ENCODE results near the gene NDC1. TPM values are rescaled to one million over a fixed set of nuclear protein-coding genes. Genes with fewer than 3 reads are reported as not detected.

Gene NDC1
- total and polyA plus RNA-seq, 12 donors, result 2.0 to 8.0 (median 5.7) TPM

DNA sequence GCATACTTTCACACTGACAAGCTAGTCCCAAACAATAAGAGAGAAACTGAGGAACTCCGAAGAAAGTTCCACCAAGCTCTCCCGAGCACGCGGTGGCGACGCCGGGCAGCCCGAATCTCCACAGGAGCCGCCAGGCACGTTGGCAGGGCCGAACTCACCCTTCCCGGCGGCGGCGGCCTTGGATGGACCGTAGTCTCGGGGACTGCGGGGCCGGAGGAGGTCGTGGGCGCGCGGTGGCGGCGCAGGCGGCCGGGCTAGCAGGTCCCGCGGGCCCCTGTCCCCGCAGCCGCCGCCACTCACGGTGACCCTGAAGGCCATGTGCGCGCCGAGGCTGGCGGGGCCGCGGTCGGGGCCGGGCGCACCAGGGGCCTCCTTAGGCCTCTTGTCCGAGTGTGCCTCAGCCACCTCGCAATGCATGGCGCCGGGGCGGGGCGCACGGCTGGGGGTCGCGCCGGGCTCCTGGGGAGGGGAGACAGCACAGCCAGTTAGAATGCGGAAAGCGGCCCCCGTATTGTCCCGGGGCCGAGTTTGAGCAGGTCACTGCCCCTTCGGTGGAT lies 100.4 kb downstream of the NDC1 start:
- peak in 1 of 2 donors; percentile 21 for DNase-seq

DNA sequence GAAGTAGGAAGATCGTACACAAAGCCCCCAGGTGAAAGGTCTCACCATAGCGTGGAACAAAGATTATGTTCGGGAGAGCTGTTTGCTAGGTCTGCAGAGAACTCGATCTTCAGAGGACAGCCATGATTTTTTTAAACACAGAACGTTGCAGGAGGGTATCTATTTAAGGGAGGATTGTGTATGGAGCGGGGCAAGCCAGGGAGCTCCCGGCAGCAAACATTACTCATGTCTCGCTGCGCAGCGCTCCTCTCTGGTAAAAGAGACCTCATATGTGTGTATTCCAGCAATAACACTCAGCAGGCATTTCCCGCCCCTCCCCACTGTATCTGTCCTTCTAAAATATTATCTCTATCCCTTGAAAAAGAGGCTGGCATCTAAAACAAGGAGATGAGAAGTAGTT lies 101.8 kb downstream of the NDC1 start:
- TF ChIP-seq, protein P1, sequence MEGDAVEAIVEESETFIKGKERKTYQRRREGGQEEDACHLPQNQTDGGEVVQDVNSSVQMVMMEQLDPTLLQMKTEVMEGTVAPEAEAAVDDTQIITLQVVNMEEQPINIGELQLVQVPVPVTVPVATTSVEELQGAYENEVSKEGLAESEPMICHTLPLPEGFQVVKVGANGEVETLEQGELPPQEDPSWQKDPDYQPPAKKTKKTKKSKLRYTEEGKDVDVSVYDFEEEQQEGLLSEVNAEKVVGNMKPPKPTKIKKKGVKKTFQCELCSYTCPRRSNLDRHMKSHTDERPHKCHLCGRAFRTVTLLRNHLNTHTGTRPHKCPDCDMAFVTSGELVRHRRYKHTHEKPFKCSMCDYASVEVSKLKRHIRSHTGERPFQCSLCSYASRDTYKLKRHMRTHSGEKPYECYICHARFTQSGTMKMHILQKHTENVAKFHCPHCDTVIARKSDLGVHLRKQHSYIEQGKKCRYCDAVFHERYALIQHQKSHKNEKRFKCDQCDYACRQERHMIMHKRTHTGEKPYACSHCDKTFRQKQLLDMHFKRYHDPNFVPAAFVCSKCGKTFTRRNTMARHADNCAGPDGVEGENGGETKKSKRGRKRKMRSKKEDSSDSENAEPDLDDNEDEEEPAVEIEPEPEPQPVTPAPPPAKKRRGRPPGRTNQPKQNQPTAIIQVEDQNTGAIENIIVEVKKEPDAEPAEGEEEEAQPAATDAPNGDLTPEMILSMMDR (IDR thresholded peaks at IDR 0.05), result no peak
- Histone ChIP-seq H3K27ac (no peak overlapping the region), H3K9me3 (no peaks in the 10 kb centered on the region), H3K27me3 (peaks cover 0 to 85% (median 53%) of the 10 kb centered on the region in 7 donors), H3K36me3 (no peaks in the 10 kb centered on the region), H3K4me1 (peaks cover 7 to 19% (median 18%) of the 10 kb centered on the region in 9 donors), H3K4me3 (no peak overlapping the region)
- intact Hi-C loops (cut with DNase I), result no loop called here
- 81% methylated on average over 11 of the region's 11 CpGs for WGBS, 2 donors
- DNase-seq, result no peak
- ATAC-seq, result no peak

More for the DNA sequence above, 100.4 kb downstream of the NDC1 start:
- TF ChIP-seq, protein P1 (IDR thresholded peaks at IDR 0.05), result no peak
- peaks cover 0 to 3% (median 0%) of the 10 kb centered on the region in 11 donors for H3K9me3 ChIP-seq
- H3K4me3 ChIP-seq, result peak overlapping the region; percentile 50 to 76 (median 65)
- intact Hi-C loops (cut with DNase I), result no loop called here
- H3K27ac ChIP-seq, result no peak overlapping the region
- WGBS, 2 donors, result 2 to 3% methylated on average over 58 of the region's 58 CpGs
- ATAC-seq, result peak in 1 of 8 donors; percentile 28
- peaks cover 0 to 90% (median 64%) of the 10 kb centered on the region in 7 donors for H3K27me3 ChIP-seq
- no peaks in the 10 kb centered on the region for H3K36me3 ChIP-seq
- peaks cover 7 to 19% (median 18%) of the 10 kb centered on the region in 9 donors for H3K4me1 ChIP-seq

DNA sequence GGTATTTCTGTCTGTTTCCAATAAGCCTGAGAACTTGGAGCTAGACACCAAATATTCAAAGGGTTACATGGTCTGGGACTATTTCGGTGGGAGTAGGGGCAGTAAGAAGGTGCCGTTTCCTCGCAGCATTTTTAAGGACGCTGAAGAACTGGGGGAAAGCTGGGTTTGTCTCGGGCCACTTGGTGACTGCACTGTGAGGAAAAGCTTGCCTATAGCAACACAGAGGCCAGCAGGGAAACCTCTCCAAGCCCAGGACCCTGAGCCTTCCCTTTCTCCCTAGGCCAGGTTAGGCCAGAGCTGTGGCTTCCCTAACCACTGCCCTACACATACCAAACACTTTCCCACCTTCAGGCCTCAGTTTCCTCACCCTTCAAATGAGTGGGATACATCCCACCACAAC lies 102.4 kb downstream of the NDC1 start:
- intact Hi-C loops (cut with DNase I), result no loop called here
- H3K27me3 ChIP-seq, result peaks cover 0 to 82% (median 47%) of the 10 kb centered on the region in 7 donors
- no peak overlapping the region for H3K27ac ChIP-seq
- no peak overlapping the region for H3K4me3 ChIP-seq
- peaks cover 7 to 19% (median 18%) of the 10 kb centered on the region in 9 donors for H3K4me1 ChIP-seq
- TF ChIP-seq, protein P1 (IDR thresholded peaks at IDR 0.05), result no peak
- no peaks in the 10 kb centered on the region for H3K9me3 ChIP-seq
- no peaks in the 10 kb centered on the region for H3K36me3 ChIP-seq
- ATAC-seq (no peak), DNase-seq (no peak)
- WGBS, 2 donors, result 87 to 88% methylated on average over 5 of the region's 5 CpGs

DNA sequence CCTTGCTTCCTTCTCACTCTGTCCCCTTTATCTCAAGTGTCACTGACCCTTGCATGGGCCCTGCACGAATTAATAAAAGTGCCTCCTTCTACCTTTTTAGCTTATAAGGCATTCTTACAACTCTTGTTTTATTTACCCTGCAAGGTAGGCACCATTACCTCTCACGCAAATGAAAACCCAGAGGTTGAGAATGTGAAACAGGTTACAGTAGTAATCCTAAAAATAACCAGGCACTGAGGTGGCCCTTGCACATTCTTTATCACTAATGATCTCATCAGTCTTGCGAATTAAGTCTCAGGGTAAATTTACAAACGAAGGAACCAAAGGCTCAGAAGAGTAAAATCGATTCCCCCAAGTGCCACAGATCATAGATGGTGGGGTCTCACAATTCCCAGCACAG lies 102.8 kb downstream of the NDC1 start:
- ATAC-seq, result no peak
- WGBS, 2 donors, result 72 to 80% methylated on average over 5 of the region's 5 CpGs

More for the DNA sequence above, 102.8 kb downstream of the NDC1 start:
- Histone ChIP-seq H3K27me3 (peaks cover 0 to 78% (median 43%) of the 10 kb centered on the region in 7 donors), H3K27ac (no peak overlapping the region), H3K4me1 (peaks cover 7 to 19% (median 18%) of the 10 kb centered on the region in 9 donors), H3K36me3 (no peaks in the 10 kb centered on the region), H3K4me3 (no peak overlapping the region), H3K9me3 (no peaks in the 10 kb centered on the region)
- no peak for DNase-seq
- intact Hi-C loops (cut with DNase I), result no loop called here
- TF ChIP-seq, protein P1 (IDR thresholded peaks at IDR 0.05), result no peak

Data from heart right ventricle (tissue), 16 donors.